Activated T-cell treated with anti-CD3 and anti-CD28 coated beads, Interleukin-2, amount 50 U/mL, for 72 hours (primary cell): ENCODE results near the gene ADPRH. TPM values are rescaled to one million over a fixed set of nuclear protein-coding genes. Genes with fewer than 3 reads are reported as not detected.

ENCODE experiments used
- ATAC-seq, 2 donors: fragments of 150-1000 bp; cut with Tn5 transposase; replicated peaks in 1 of 2; 2 replicates each; pipeline ENCODE4 v1.10.0; 2021; ENCODE audit warnings: moderate library complexity in 2 of 2, mild to moderate bottlenecking in 1 of 2
- DNase-seq, 2 donors: peaks; one replicate each; pipeline ENCODE4 v3.0.0; 2021 to 2022; ENCODE audit warnings: mixed read lengths in 1 of 2
- H3K27ac Mint-ChIP-seq: one replicate; pipeline ENCODE4 v1.8.0; 2022; ENCODE audit warnings: mild to moderate bottlenecking, moderate library complexity, mixed read lengths
- H3K27me3 Mint-ChIP-seq: one replicate; pipeline ENCODE4 v1.8.0; 2022; ENCODE audit warnings: low read depth, mixed read lengths
- H3K36me3 Mint-ChIP-seq, 2 donors: one replicate each; pipeline ENCODE4 v1.8.0; 2022; ENCODE audit warnings: mixed read lengths in 2 of 2, mild to moderate bottlenecking in 1 of 2; ENCODE audit not compliant: insufficient read depth in 2 of 2
- H3K4me1 Mint-ChIP-seq: one replicate; pipeline ENCODE4 v1.8.0; 2022; ENCODE audit warnings: low read depth, mixed read lengths
- H3K4me3 Mint-ChIP-seq, 2 donors: one replicate each; pipeline ENCODE4 v1.8.0; 2022; ENCODE audit warnings: mild to moderate bottlenecking in 2 of 2, mixed read lengths in 2 of 2, moderate library complexity in 2 of 2
- H3K9me3 Mint-ChIP-seq, 2 donors: one replicate each; pipeline ENCODE4 v1.8.0; 2022; ENCODE audit warnings: mixed read lengths in 2 of 2
- total RNA-seq, 2 donors: library from RNA; stranded (reverse); gene quantifications; one replicate each; pipeline ENCODE4 v1.2.3, GENCODE V29; 2022

Gene ADPRH
- total RNA-seq, 2 donors from 2014 or later = 6.3 to 13.8 TPM

GRCh38 chr3:119569156-119569555 lies 10.1 kb upstream of the ADPRH start:
- H3K36me3 Mint-ChIP-seq = peaks cover 0 to 2% of the 10 kb centered on the region in 2 donors
- peaks cover 27% of the 10 kb centered on the region for H3K27me3 Mint-ChIP-seq
- no peak for ATAC-seq
- H3K4me1 Mint-ChIP-seq = peaks cover 5% of the 10 kb centered on the region
- H3K9me3 Mint-ChIP-seq = no peaks in the 10 kb centered on the region
- no peak overlapping the region for H3K27ac Mint-ChIP-seq
- DNase-seq = no peak
- no peak overlapping the region for H3K4me3 Mint-ChIP-seq

GRCh38 chr3:119570229-119570628 lies 9.1 kb upstream of the ADPRH start:
- peaks cover 0 to 2% of the 10 kb centered on the region in 2 donors for H3K36me3 Mint-ChIP-seq
- H3K4me3 Mint-ChIP-seq = no peak overlapping the region
- no peak for ATAC-seq
- no peaks in the 10 kb centered on the region for H3K9me3 Mint-ChIP-seq
- H3K27me3 Mint-ChIP-seq = peaks cover 27% of the 10 kb centered on the region
- H3K4me1 Mint-ChIP-seq = peaks cover 5% of the 10 kb centered on the region
- no peak for DNase-seq
- no peak overlapping the region for H3K27ac Mint-ChIP-seq

GRCh38 chr3:119571230-119571629 lies 8.1 kb upstream of the ADPRH start:
- no peak overlapping the region for H3K27ac Mint-ChIP-seq
- DNase-seq (no peak), ATAC-seq (no peak)
- H3K4me1 Mint-ChIP-seq = peaks cover 3% of the 10 kb centered on the region
- H3K36me3 Mint-ChIP-seq = peaks cover 0 to 2% of the 10 kb centered on the region in 2 donors
- H3K27me3 Mint-ChIP-seq = peaks cover 31% of the 10 kb centered on the region
- no peak overlapping the region for H3K4me3 Mint-ChIP-seq
- H3K9me3 Mint-ChIP-seq = no peaks in the 10 kb centered on the region

DNA sequence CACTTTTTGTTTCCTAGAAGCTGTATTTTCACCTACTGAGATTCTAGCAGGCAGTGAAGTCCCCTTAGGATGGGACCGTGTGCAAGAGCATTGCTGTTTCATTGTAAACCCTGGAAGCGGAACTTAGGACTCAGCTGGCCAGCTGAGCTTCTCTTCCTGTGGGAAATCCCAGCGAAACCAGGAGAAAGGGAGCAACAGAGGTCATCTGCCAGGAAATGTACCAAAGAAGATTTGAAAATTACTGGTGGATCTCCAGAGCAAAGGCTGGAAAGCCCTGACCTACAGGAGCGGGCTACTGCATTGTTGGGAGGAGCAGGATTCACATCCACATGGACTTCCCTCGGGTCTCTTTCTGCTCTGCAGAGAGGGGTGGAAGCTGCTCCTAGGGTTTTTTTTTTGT lies 7.6 kb upstream of the ADPRH start:
- no peak overlapping the region for H3K4me3 Mint-ChIP-seq
- H3K27ac Mint-ChIP-seq = no peak overlapping the region

DNA sequence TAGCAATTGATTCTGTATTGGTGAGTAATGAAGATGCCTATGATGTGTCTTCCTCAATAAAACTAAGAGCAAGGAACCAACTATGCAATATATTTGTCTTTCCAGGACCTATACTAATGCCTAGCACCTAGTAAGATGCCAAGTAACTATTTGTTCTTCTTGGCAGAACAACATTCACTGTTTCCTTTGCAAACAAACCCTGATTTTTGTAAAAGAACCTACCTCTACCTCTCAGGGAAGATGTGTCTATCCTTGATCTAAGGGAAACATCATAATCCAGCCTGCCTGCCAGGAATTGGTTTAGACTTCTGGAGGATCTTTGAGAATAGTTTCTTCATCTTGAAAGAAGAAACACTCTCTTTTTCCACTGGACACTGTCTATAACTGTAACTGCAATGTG lies 3.8 kb upstream of the ADPRH start:
- H3K4me3 Mint-ChIP-seq = no peak overlapping the region
- ATAC-seq = no peak
- no peak overlapping the region for H3K27ac Mint-ChIP-seq
- no peaks in the 10 kb centered on the region for H3K9me3 Mint-ChIP-seq
- peaks cover 16% of the 10 kb centered on the region for H3K4me1 Mint-ChIP-seq
- H3K36me3 Mint-ChIP-seq = no peaks in the 10 kb centered on the region
- DNase-seq = no peak
- peaks cover 10% of the 10 kb centered on the region for H3K27me3 Mint-ChIP-seq

More for the DNA sequence above, 7.6 kb upstream of the ADPRH start:
- no peaks in the 10 kb centered on the region for H3K9me3 Mint-ChIP-seq
- H3K36me3 Mint-ChIP-seq = peaks cover 0 to 2% of the 10 kb centered on the region in 2 donors
- peaks cover 33% of the 10 kb centered on the region for H3K27me3 Mint-ChIP-seq
- ATAC-seq = no peak
- DNase-seq = no peak
- H3K4me1 Mint-ChIP-seq = no peaks in the 10 kb centered on the region

DNA sequence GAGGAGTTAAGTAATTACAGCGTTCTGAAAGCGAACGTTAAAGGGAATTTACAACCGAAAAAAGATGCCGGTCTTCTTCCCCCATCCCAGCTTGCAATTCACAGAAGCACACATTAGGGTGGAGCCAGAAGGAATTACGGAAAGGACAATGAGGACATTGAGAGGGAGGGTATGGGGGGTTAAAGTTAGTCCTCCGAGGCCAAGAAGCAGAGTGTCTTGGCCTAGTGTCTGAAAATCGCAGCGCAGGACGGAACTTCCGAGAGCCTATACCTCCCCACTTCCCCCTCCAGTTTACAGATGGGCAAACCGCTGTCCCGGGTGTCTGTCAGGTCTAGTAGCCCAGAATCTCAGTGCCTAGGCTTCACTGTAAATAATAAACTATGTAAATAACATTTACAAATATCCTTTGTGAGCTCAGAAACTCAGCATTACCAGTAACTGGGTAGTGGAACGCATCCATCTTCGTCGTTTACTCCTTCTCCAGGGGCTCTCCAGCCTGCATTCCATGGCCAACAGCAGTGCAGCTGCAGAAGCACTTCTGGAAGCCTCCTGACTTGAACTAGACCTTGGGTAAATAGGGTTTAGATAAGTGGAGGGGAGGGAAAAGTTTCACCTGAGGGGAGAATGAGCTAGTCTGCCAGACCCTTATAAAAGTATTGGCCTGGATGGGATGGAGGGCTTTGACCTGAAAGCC lies 922 bp downstream of the ADPRH start:
- ATAC-seq (peak; percentile 35 to 39), DNase-seq (peak; percentile 21 to 31)
- H3K4me3 Mint-ChIP-seq = peak overlapping the region; percentile 91 to 97
- H3K27me3 Mint-ChIP-seq = peaks cover 12% of the 10 kb centered on the region
- no peaks in the 10 kb centered on the region for H3K9me3 Mint-ChIP-seq
- peaks cover 32% of the 10 kb centered on the region for H3K4me1 Mint-ChIP-seq
- no peaks in the 10 kb centered on the region for H3K36me3 Mint-ChIP-seq
- peak overlapping the region; percentile 90 for H3K27ac Mint-ChIP-seq

- Mint-ChIP-seq H3K27me3 (peaks cover 6% of the 10 kb centered on the region), H3K4me3 (peak overlapping the region; percentile 4 to 10), H3K4me1 (peaks cover 32% of the 10 kb centered on the region), H3K36me3 (no peaks in the 10 kb centered on the region), H3K9me3 (no peaks in the 10 kb centered on the region), H3K27ac (no peak overlapping the region)
- DNase-seq (peak; percentile 48 to 54), ATAC-seq (peak; percentile 69 to 73)
Measured at GRCh38 chr3:119582178-119582577, 2.9 kb downstream of the ADPRH start.

DNA sequence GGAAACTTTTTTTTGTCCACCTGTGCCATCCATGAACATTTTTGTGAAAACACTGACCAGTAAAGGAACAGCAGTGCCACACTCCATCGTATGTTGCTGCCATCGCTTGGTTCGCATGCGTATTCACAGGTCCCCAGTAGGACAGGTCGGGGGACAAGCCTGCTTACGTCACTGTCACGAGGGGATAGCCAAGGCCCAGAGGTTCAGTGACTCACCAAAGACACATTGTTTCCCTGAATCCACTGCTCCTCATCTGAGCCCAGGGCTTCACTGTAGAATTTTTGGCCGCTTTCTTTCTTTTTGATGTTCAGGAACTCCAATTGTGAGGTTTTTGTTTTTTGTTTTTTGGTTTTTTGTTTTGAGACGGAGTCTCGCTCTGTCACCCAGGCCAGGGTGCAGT lies 5.9 kb downstream of the ADPRH start:
- Mint-ChIP-seq H3K27ac (no peak overlapping the region), H3K9me3 (peaks cover 0 to 1% of the 10 kb centered on the region in 2 donors), H3K36me3 (peaks cover 5% of the 10 kb centered on the region in 2 donors), H3K4me1 (peaks cover 39% of the 10 kb centered on the region), H3K4me3 (no peak overlapping the region), H3K27me3 (peaks cover 27% of the 10 kb centered on the region)
- no peak for ATAC-seq
- DNase-seq = no peak

DNA sequence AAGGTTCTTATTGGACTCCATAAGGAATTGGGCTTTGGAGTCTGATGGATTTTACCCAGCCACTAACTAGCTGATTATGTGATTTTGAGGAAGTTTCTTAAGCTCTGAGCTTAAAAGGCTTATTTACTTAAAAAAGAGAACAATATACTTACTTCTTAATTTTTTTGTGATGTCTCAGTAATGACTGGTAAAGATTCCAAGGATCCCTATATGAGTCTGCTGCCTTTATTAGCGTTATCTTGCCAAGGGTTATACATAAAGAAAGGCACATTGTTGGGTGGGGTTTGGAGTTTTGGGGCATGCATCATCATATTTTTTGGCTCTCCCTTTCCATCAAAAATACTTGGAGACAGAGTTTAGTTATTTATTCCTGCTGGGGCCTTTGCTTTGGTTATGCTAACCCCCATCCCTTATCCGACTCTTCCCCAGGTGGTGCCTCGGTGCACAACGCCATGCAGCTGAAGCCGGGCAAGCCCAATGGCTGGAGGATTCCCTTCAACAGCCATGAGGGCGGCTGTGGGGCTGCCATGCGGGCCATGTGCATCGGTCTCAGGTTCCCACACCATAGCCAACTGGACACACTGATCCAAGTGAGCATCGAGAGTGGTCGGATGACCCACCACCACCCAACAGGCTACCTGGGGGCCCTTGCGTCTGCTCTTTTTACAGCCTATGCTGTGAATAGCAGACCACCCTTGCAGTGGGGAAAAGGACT lies 6.7 kb downstream of the ADPRH start:
- Mint-ChIP-seq H3K4me3 (no peak overlapping the region), H3K4me1 (peaks cover 35% of the 10 kb centered on the region), H3K27me3 (peaks cover 25% of the 10 kb centered on the region), H3K27ac (no peak overlapping the region), H3K36me3 (peaks cover 6 to 7% of the 10 kb centered on the region in 2 donors), H3K9me3 (peaks cover 0 to 1% of the 10 kb centered on the region in 2 donors)
- ATAC-seq (no peak), DNase-seq (no peak)

DNA sequence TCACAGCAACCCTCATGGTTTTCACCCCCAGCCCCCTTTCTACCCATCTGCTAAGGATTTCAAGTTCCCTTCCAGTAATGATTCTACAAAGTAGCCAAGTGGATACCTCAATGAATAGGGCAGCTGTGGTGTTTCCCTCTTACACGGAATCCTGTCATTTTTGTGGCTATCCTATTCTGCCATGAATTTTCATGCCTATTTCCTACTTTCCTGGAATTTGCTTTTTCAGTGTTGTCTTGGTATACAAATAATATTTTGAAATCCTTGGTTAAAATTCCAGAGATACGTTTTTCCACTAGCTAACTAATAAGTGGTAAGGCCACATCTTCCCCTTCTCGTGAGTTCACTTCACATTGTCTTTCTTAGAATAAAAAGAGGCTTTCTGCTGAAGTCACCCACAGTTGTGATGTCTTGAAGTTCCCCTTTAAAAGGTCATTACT lies 7.5 kb downstream of the ADPRH start:
- ATAC-seq (no peak), DNase-seq (no peak)
- H3K36me3 Mint-ChIP-seq = peaks cover 6 to 7% of the 10 kb centered on the region in 2 donors
- peaks cover 0 to 1% of the 10 kb centered on the region in 2 donors for H3K9me3 Mint-ChIP-seq
- peaks cover 31% of the 10 kb centered on the region for H3K4me1 Mint-ChIP-seq
- no peak overlapping the region for H3K4me3 Mint-ChIP-seq
- H3K27ac Mint-ChIP-seq = no peak overlapping the region
- peaks cover 27% of the 10 kb centered on the region for H3K27me3 Mint-ChIP-seq

DNA sequence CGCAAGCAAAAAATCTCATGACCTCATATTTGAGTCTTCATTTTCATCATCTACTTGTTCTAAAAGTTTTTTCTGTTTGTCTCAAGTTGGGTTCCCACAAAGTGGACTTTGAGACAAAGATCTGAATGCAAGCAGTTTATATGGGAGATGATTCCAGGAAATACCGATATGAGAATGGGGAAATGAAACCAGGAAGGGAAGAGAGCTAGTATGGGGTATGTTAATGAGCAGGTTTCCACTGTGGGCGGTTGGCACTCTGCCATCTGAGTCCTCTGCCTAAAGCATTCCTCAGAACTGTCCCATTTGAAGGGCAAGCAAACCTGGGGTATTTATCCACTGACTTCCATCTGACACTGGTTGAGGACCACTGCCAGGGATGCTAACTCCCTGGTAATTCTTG lies 8.8 kb downstream of the ADPRH start:
- Mint-ChIP-seq H3K27ac (peak overlapping the region; percentile 14), H3K27me3 (peaks cover 37% of the 10 kb centered on the region), H3K9me3 (peaks cover 0 to 1% of the 10 kb centered on the region in 2 donors), H3K4me1 (peaks cover 21% of the 10 kb centered on the region), H3K4me3 (peak overlapping the region in 1 of 2 donors; percentile 6), H3K36me3 (peaks cover 6 to 7% of the 10 kb centered on the region in 2 donors)
- no peak for DNase-seq
- peak in 1 of 2 donors; percentile 25 for ATAC-seq

GRCh38 chr3:119589102-119589773 lies 9.9 kb downstream of the ADPRH start:
- Mint-ChIP-seq H3K36me3 (peaks cover 6 to 7% of the 10 kb centered on the region in 2 donors), H3K4me1 (peaks cover 21% of the 10 kb centered on the region), H3K9me3 (peaks cover 0 to 1% of the 10 kb centered on the region in 2 donors), H3K27ac (no peak overlapping the region), H3K4me3 (no peak overlapping the region), H3K27me3 (peaks cover 47% of the 10 kb centered on the region)
- ATAC-seq (no peak), DNase-seq (no peak)

DNA sequence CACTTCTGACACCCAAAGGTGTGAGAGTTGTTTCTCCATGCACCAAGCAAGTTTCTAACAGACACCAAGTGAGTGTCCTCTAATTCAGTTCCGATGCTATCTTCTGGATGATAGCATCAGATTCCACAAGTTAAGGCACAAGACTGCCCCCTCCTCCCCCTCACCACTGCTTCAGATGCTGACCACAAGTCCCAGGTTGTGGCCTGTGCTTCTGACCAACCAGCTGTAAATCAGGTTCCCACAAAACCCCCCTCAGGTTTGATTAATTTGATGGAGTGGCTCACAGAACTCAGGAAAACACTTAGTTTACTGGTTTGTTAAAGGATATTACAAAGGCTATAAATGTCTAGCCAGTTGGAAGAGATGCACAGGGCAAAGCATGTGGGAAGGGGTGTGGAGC lies 11.4 kb downstream of the ADPRH start:
- Mint-ChIP-seq H3K4me1 (peaks cover 21% of the 10 kb centered on the region), H3K4me3 (no peak overlapping the region), H3K36me3 (peaks cover 6 to 7% of the 10 kb centered on the region in 2 donors), H3K27me3 (peaks cover 47% of the 10 kb centered on the region), H3K27ac (no peak overlapping the region), H3K9me3 (peaks cover 0 to 1% of the 10 kb centered on the region in 2 donors)
- DNase-seq (no peak), ATAC-seq (no peak)
